Glutamatergic neuron (in vitro differentiated cells): Measurements from ENCODE around the gene PIGV. TPM values are rescaled to one million over a fixed set of nuclear protein-coding genes. Genes with fewer than 3 reads are reported as not detected.

ENCODE experiments used
- DNase-seq: peaks from one replicate; pipeline ENCODE4 v3.0.0; 2022
- H3K27ac Mint-ChIP-seq: one replicate; pipeline ENCODE4 v1.8.0; 2020; ENCODE audit warnings: mild to moderate bottlenecking, mixed read lengths, inconsistent platforms; ENCODE audit not compliant: unreplicated experiment
- H3K27me3 Mint-ChIP-seq: one replicate; pipeline ENCODE4 v1.8.0; 2020; ENCODE audit warnings: mild to moderate bottlenecking, moderate library complexity, mixed read lengths, inconsistent platforms; ENCODE audit not compliant: unreplicated experiment
- H3K36me3 Mint-ChIP-seq: one replicate; pipeline ENCODE4 v1.8.0; 2020; ENCODE audit warnings: mild to moderate bottlenecking, mixed read lengths, inconsistent platforms; ENCODE audit not compliant: unreplicated experiment
- H3K4me1 Mint-ChIP-seq: one replicate; pipeline ENCODE4 v1.8.0; 2020; ENCODE audit warnings: mild to moderate bottlenecking, low read depth, mixed read lengths, inconsistent platforms; ENCODE audit not compliant: unreplicated experiment
- H3K4me3 Mint-ChIP-seq: one replicate; pipeline ENCODE4 v1.8.0; 2020; ENCODE audit warnings: mild to moderate bottlenecking, mixed read lengths, inconsistent platforms; ENCODE audit not compliant: unreplicated experiment
- H3K9me3 Mint-ChIP-seq: one replicate; pipeline ENCODE4 v1.8.0; 2020; ENCODE audit warnings: mild to moderate bottlenecking, moderate library complexity, mixed read lengths, inconsistent platforms; ENCODE audit not compliant: unreplicated experiment
- CTCF ChIP-seq: fragments of 200-600 bp; sonication (generic); IDR thresholded peaks from one replicate; pipeline ENCODE4 v1.5.0; 2021; ENCODE audit not compliant: partially characterized antibody, unreplicated experiment
- total RNA-seq: library from RNA; stranded (reverse); fragmentation: NEBNext Ultra II Directional; extraction: Animal tissue kit (Norgen Biotek cat#: 25700); gene quantifications from one replicate; pipeline ENCODE4 v1.2.1, GENCODE V29; 2021; ENCODE audit not compliant: unreplicated experiment

The PIGV gene
- total RNA-seq, 1 donor from 2014 or later = 6.7 TPM

- DNase-seq = no peak
- Mint-ChIP-seq H3K9me3 (peaks cover 5% of the 10 kb centered on the region), H3K27ac (no peak overlapping the region), H3K4me3 (no peak overlapping the region), H3K36me3 (no peaks in the 10 kb centered on the region), H3K4me1 (no peaks in the 10 kb centered on the region), H3K27me3 (no peaks in the 10 kb centered on the region)
- TF ChIP-seq CTCF = no peak
Observed at GRCh38 chr1:26814377-26814776, 26.6 kb downstream of the PIGV start.

GRCh38 chr1:26814893-26815292 is 27.1 kb downstream of the PIGV start:
- no peak overlapping the region for H3K27ac Mint-ChIP-seq
- H3K27me3 Mint-ChIP-seq = no peaks in the 10 kb centered on the region
- TF ChIP-seq CTCF = no peak
- no peaks in the 10 kb centered on the region for H3K36me3 Mint-ChIP-seq
- no peak overlapping the region for H3K4me3 Mint-ChIP-seq
- no peak for DNase-seq
- H3K9me3 Mint-ChIP-seq = peaks cover 5% of the 10 kb centered on the region
- H3K4me1 Mint-ChIP-seq = no peaks in the 10 kb centered on the region

GRCh38 chr1:26820784-26821269 is 33.1 kb downstream of the PIGV start:
- Mint-ChIP-seq H3K27ac (no peak overlapping the region), H3K4me1 (no peaks in the 10 kb centered on the region), H3K4me3 (no peak overlapping the region), H3K9me3 (peaks cover 3% of the 10 kb centered on the region), H3K36me3 (no peaks in the 10 kb centered on the region), H3K27me3 (peaks cover 3% of the 10 kb centered on the region)
- no peak for TF ChIP-seq CTCF
- DNase-seq = no peak

GRCh38 chr1:26822737-26823395 is 35.1 kb downstream of the PIGV start:
- peaks cover 6% of the 10 kb centered on the region for H3K27me3 Mint-ChIP-seq
- H3K27ac Mint-ChIP-seq = no peak overlapping the region
- TF ChIP-seq CTCF = no peak
- H3K4me1 Mint-ChIP-seq = peaks cover 5% of the 10 kb centered on the region
- H3K4me3 Mint-ChIP-seq = no peak overlapping the region
- H3K36me3 Mint-ChIP-seq = no peaks in the 10 kb centered on the region
- H3K9me3 Mint-ChIP-seq = peaks cover 5% of the 10 kb centered on the region
- no peak for DNase-seq

GRCh38 chr1:26824731-26825130 is 37.0 kb downstream of the PIGV start:
- Mint-ChIP-seq H3K36me3 (no peaks in the 10 kb centered on the region), H3K4me1 (peaks cover 16% of the 10 kb centered on the region), H3K27me3 (peaks cover 13% of the 10 kb centered on the region), H3K27ac (no peak overlapping the region), H3K4me3 (no peak overlapping the region), H3K9me3 (peaks cover 6% of the 10 kb centered on the region)
- DNase-seq = no peak
- TF ChIP-seq CTCF = no peak
